CD14-positive monocyte (primary cell): ENCODE measurements around the gene MTUS2. TPM values are rescaled to one million over a fixed set of nuclear protein-coding genes. Genes with fewer than 3 reads are reported as not detected.

ENCODE experiments used
- DNase-seq, 3 donors: peaks; one replicate each; pipeline ENCODE4 v3.0.0-alpha.2; 2011 to 2022
- H2AFZ ChIP-seq: 2 replicates; pipeline ENCODE4 v1.6.0; 2012; ENCODE audit warnings: mild to moderate bottlenecking, low read depth, low read length, inconsistent platforms; ENCODE audit not compliant: insufficient read depth, poor library complexity, severe bottlenecking
- H3K27ac ChIP-seq, 2 donors: 1 replicate in 1 of 2; 2 replicates in 1 of 2; pipeline ENCODE4 v1.5.1; 2012 to 2013; ENCODE audit warnings: low read length in 2 of 2, control low read depth in 1 of 2, inconsistent platforms in 1 of 2, low read depth in 1 of 2, mild to moderate bottlenecking in 1 of 2
- H3K27me3 ChIP-seq, 2 donors: one replicate each; pipeline versions ENCODE4 v1.6.0 to v1.6.1; 2011 to 2013; ENCODE audit warnings: low read length in 2 of 2; ENCODE audit not compliant: control insufficient read depth in 2 of 2, insufficient read depth in 2 of 2
- H3K36me3 ChIP-seq, 2 donors: replicated peaks in 1 of 2; 1 replicate in 1 of 2; 2 replicates in 1 of 2; pipeline versions ENCODE4 v1.5.1 to v1.6.1; 2012 to 2013; ENCODE audit warnings: low read length in 2 of 2, control low read depth in 1 of 2, inconsistent platforms in 1 of 2, mild to moderate bottlenecking in 1 of 2; ENCODE audit not compliant: insufficient read depth in 2 of 2, control insufficient read depth in 1 of 2
- H3K4me1 ChIP-seq, 2 donors: 1 replicate in 1 of 2; 2 replicates in 1 of 2; pipeline versions ENCODE4 v1.5.1 to v1.6.1; 2012 to 2013; ENCODE audit warnings: low read length in 2 of 2, control low read depth in 1 of 2, inconsistent platforms in 1 of 2, mild to moderate bottlenecking in 1 of 2, moderate library complexity in 1 of 2; ENCODE audit not compliant: insufficient read depth in 2 of 2, control insufficient read depth in 1 of 2
- H3K4me2 ChIP-seq: replicated peaks from 2 replicates; pipeline ENCODE3; 2012; ENCODE audit warnings: low read length, moderate library complexity, mild to moderate bottlenecking; ENCODE audit not compliant: poor library complexity, severe bottlenecking; ENCODE audit errors: extremely low read depth
- H3K4me3 ChIP-seq, 3 experiments: fragments of 200-600 bp in 1 of 3; sonication (generic) in 1 of 3; replicated peaks in 1 of 3; 1 replicate in 2 of 3; 2 replicates in 1 of 3; pipeline ENCODE4 v1.5.1; 2011 to 2013; ENCODE audit warnings: low read length in 3 of 3, mild to moderate bottlenecking in 3 of 3, control low read depth in 2 of 3, low read depth in 2 of 3, inconsistent platforms in 1 of 3, moderate library complexity in 1 of 3
- H3K79me2 ChIP-seq: 2 replicates; pipeline ENCODE4 v1.6.0; 2012; ENCODE audit warnings: mild to moderate bottlenecking, control low read depth, inconsistent platforms, low read length, moderate library complexity; ENCODE audit not compliant: insufficient read depth
- H3K9ac ChIP-seq: 2 replicates; pipeline ENCODE4 v1.6.0; 2017; ENCODE audit warnings: low read length, mild to moderate bottlenecking; ENCODE audit not compliant: insufficient read depth, poor library complexity, severe bottlenecking
- H3K9me3 ChIP-seq, 2 donors: replicated peaks in 1 of 2; 1 replicate in 1 of 2; 2 replicates in 1 of 2; pipeline versions ENCODE4 v1.5.1 to v1.6.1; 2012 to 2013; ENCODE audit warnings: low read length in 2 of 2, control low read depth in 1 of 2; ENCODE audit not compliant: control insufficient read depth in 1 of 2, insufficient read depth in 1 of 2
- H4K20me1 ChIP-seq: 2 replicates; pipeline ENCODE4 v1.6.0; 2012; ENCODE audit warnings: mild to moderate bottlenecking, low read length, control low read depth, moderate library complexity; ENCODE audit not compliant: insufficient read depth
- H3K27ac Mint-ChIP-seq, 7 donors: one replicate each; pipeline ENCODE4 v1.8.0; 2020; ENCODE audit warnings: mild to moderate bottlenecking in 7 of 7, mixed read lengths in 7 of 7, moderate library complexity in 6 of 7, inconsistent platforms in 2 of 7
- H3K27me3 Mint-ChIP-seq, 3 donors: one replicate each; pipeline ENCODE4 v1.8.0; 2021 to 2022; ENCODE audit warnings: low read depth in 3 of 3, mild to moderate bottlenecking in 3 of 3, mixed read lengths in 3 of 3, moderate library complexity in 3 of 3, inconsistent platforms in 1 of 3
- H3K36me3 Mint-ChIP-seq, 2 donors: one replicate each; pipeline ENCODE4 v1.8.0; 2020; ENCODE audit warnings: mixed read lengths in 2 of 2, inconsistent platforms in 1 of 2, mild to moderate bottlenecking in 1 of 2
- H3K4me1 Mint-ChIP-seq: one replicate; pipeline ENCODE4 v1.8.0; 2020; ENCODE audit warnings: mild to moderate bottlenecking, mixed read lengths
- H3K4me3 Mint-ChIP-seq, 2 donors: one replicate each; pipeline ENCODE4 v1.8.0; 2020; ENCODE audit warnings: mild to moderate bottlenecking in 2 of 2, mixed read lengths in 2 of 2, moderate library complexity in 1 of 2
- H3K9me3 Mint-ChIP-seq, 7 donors: one replicate each; pipeline ENCODE4 v1.8.0; 2020 to 2022; ENCODE audit warnings: mixed read lengths in 7 of 7, mild to moderate bottlenecking in 6 of 7, moderate library complexity in 6 of 7, inconsistent platforms in 2 of 7
- CTCF ChIP-seq: fragments of 200-600 bp; IDR thresholded peaks from one replicate; pipeline ENCODE4 v1.8.0; 2022; ENCODE audit warnings: antibody characterized with exemption, mild to moderate bottlenecking
- WGBS: methylation state at CpG from one replicate; pipeline ENCODE4 v1.1.5; 2013; ENCODE audit warnings: missing lambda C conversion rate; ENCODE audit not compliant: insufficient coverage; 5-methylcytosine and 5-hydroxymethylcytosine counted together
- intact Hi-C, 2 donors: fragments of 100-400 bp; cut with micrococcal nuclease; formaldehyde crosslinking; loops; one replicate each; pipeline versions ENCODE4 v1.15.0 to v1.15.1; 2023
- polyA plus RNA-seq, 3 donors: library from polyadenylated mRNA; depleted of rRNA in 1 of 3; unstranded in 2 of 3; stranded (reverse) in 1 of 3; fragments of 300-500 nt in 2 of 3; fragments of >200 nt in 1 of 3; fragmentation: Illumina TruSeq in 2 of 3; gene quantifications; 1 replicate in 2 of 3; 2 replicates in 1 of 3; pipeline ENCODE4 v1.2.3, GENCODE V29; 2012 to 2021

Gene MTUS2
- polyA plus RNA-seq, 3 donors: 0.04 TPM; not detected in 2

- H3K27me3 Mint-ChIP-seq: peaks cover 0 to 2% (median 0%) of the 10 kb centered on the region in 3 donors
- Histone ChIP-seq H3K4me3 (no peak overlapping the region), H3K36me3 (no peaks in the 10 kb centered on the region), H3K4me1 (no peaks in the 10 kb centered on the region), H3K27ac (no peak overlapping the region), H3K9me3 (no peaks in the 10 kb centered on the region), H4K20me1 (no peaks in the 10 kb centered on the region), H2AFZ (no peak overlapping the region), H3K27me3 (no peaks in the 10 kb centered on the region), H3K9ac (no peak overlapping the region), H3K79me2 (no peaks in the 10 kb centered on the region), H3K4me2 (no peak overlapping the region)
- H3K36me3 Mint-ChIP-seq: no peaks in the 10 kb centered on the region
- no peak for TF ChIP-seq CTCF
- H3K4me1 Mint-ChIP-seq: no peaks in the 10 kb centered on the region
- H3K9me3 Mint-ChIP-seq: peaks cover 0 to 4% (median 1%) of the 10 kb centered on the region in 7 donors
- intact Hi-C loops: no loop called here
- WGBS: no CpG with 5 or more reads among the region's 2 CpGs
- no peak for DNase-seq
- no peak overlapping the region for H3K4me3 Mint-ChIP-seq
- no peak overlapping the region for H3K27ac Mint-ChIP-seq
These were observed 289.8 kb downstream of the MTUS2 start for GRCh38 chr13:29109987-29110386.

- no peak overlapping the region for H3K9ac ChIP-seq
- no peak overlapping the region for H2AFZ ChIP-seq
- no CpG with 5 or more reads among the region's 2 CpGs for WGBS
- peaks cover 0 to 2% (median 0%) of the 10 kb centered on the region in 3 donors for H3K27me3 Mint-ChIP-seq
- H3K9me3 ChIP-seq: no peaks in the 10 kb centered on the region
- H3K4me3 Mint-ChIP-seq: no peak overlapping the region
- H3K27ac Mint-ChIP-seq: no peak overlapping the region
- no peaks in the 10 kb centered on the region for H3K36me3 ChIP-seq
- no peaks in the 10 kb centered on the region for H3K79me2 ChIP-seq
- H3K27ac ChIP-seq: no peak overlapping the region
- no peaks in the 10 kb centered on the region for H4K20me1 ChIP-seq
- DNase-seq: no peak
- H3K4me3 ChIP-seq: no peak overlapping the region
- H3K4me1 ChIP-seq: no peaks in the 10 kb centered on the region
- H3K27me3 ChIP-seq: no peaks in the 10 kb centered on the region
- no peak overlapping the region for H3K4me2 ChIP-seq
- H3K4me1 Mint-ChIP-seq: no peaks in the 10 kb centered on the region
- no peaks in the 10 kb centered on the region for H3K36me3 Mint-ChIP-seq
- intact Hi-C loops: no loop called here
- no peak for TF ChIP-seq CTCF
- H3K9me3 Mint-ChIP-seq: peaks cover 0 to 4% (median 1%) of the 10 kb centered on the region in 7 donors
These were observed 291.3 kb downstream of the MTUS2 start for GRCh38 chr13:29111446-29111845.
